Left renal cortex interstitium (tissue), 4 donors: ENCODE measurements around the gene SUSD5. TPM values are rescaled to one million over a fixed set of nuclear protein-coding genes. Genes with fewer than 3 reads are reported as not detected.

Experiments
- DNase-seq, 4 donors: peaks; one replicate each; pipeline ENCODE4 v3.0.0-alpha.2; 2013; ENCODE audit warnings: low read depth in 4 of 4, low spot score in 2 of 4, missing footprints in 1 of 4
- polyA plus RNA-seq, 4 donors: library from polyadenylated mRNA; unstranded; fragments of 120-200 nt; gene quantifications; one replicate each; pipeline ENCODE4 v1.2.1, GENCODE V29; 2013; ENCODE audit not compliant: insufficient read length in 4 of 4

The SUSD5 gene
- 1 to 10 TPM; 4.2 to 6.2 (median 4.6) TPM for polyA plus RNA-seq

DNA sequence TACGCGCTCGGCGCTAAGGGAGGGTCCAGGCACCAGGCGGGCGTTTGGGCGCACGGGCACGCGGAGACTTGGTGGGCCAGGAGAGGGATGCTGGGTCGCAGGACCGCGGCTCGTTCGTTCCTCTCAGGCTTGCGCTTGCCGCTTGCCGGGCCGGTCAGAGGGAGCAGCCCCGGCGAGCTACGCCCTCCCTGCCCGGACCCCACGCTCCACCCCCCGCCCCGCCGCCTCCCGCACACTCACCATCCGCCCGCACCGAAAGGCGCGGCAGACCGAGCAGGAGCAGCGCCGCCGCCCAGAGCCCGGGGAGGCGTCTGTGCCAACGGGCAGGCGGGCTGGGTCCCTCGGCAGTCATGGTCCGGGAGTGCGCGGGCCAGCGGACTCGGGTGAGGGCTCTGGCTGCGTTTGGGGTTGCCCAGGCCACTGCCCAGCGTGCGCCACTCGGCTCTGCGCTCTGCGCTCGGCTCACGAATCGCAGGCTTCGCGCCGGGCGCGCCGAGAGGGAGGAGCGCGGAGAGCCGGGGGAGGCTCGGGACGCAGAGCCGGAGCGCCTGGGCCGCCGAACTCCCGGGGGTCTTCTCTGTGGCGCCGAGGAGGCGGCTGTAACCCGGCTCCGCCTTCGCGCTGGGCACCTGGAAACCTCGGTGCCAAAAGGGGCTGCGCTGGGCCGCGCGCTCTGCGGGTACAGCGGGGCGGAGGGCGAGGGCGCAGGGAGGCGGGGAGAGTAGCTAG lies at the start of gene SUSD5:
SUSD5 (minus strand) TSS at position 365 of the 729 bp plus-strand sequence; CDS start at position 352, 13 bp downstream.
- peak in 3 of 4 donors; percentile 26 to 45 (median 40) for DNase-seq

DNA sequence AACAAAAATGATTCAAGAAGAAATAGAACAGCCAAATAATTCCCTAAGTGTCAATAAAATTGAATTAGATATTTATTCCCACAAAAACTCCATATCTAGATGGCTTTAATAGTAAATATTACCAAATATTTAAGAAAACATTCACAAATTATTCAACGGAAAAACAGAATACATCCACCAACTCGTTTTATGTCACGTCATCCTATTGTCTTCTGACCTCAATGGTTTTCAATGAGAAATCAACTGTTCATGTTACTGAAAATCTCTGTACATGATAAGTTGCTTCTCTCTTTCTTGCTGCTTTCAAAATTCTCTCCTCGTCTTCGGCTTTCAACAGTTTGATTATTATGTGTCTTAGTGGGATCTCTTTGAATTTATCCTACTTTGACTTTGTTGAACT lies 41.5 kb upstream of the SUSD5 start:
- no peak for DNase-seq

DNA sequence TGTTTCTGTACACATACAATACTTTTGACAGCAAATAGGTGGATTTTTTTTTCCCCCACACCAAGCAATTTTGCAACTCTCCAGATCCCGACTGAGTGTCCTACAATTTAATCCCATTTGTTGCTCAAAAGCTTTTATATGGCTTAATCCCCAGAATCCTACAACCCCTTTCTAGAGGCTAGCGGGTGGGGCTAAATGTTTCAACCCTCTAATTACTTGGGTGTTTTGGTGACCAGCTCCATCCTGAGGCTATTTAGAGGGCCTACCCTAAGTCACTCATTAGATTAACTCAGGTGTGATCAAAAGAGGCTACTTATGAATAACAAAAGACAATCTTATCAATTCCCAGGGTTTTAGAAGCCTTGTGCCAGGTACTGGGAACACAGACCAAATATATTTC lies 37.6 kb upstream of the SUSD5 start:
- no peak for DNase-seq

DNA sequence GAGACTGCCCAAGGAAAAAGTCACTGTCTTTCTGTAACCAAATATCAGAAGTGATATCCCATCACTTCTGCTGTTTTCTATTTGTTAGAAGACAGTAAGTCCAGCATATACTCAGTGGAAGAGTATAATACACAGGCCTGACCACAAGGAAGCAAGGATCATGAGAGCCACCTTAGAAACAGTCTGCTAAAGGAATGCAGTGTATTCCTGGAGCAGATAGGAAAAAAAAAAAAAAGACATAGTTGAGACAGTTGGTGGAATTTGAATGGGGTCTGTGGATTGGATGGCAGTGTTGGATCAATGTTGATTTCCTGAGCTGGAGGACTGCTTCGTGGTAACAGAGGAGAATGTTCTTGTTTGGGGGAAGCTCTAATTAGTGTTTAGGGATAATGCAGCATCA lies 32.1 kb upstream of the SUSD5 start:
- DNase-seq, result no peak

DNA sequence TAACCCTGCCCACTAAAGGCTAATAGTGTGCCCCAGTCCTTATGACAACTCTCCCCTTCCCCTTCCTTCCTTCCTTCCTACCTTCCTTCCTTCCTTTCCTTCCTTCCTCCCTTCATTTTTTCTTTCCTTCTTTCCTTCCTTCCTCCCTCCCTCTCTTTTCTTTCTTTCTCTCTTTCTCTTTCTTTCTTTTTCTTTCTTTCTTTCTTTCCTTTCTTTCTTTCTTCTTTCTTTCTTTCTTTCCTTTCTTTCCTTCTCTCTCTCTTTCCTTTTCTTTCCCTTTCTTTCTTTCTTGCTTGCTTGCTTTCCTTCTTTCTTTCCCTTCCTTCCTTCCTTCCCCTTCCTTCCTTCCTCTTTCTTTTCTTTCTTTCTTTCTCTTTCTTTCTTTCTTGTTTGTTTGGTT lies 28.2 kb upstream of the SUSD5 start:
- DNase-seq, result no peak

DNA sequence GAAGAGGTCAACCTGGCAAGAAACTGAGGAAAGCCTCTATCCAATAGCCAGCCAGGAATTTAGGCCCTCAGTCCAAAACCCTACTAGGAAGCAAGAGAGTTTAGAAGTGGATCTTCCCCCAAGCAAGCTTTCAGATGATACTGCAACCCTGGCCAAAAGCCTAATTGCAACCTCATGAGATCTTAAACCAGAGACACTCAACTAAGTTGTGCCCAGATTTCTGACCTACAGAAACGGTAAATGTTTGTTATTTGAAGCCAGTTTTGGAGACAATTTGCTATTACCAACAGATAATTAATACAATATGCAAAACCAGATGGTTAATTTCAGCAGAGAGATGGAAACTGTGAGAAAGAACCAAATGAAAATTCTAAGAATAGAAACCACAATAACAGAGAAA lies 21.7 kb upstream of the SUSD5 start:
- DNase-seq, result no peak

DNA sequence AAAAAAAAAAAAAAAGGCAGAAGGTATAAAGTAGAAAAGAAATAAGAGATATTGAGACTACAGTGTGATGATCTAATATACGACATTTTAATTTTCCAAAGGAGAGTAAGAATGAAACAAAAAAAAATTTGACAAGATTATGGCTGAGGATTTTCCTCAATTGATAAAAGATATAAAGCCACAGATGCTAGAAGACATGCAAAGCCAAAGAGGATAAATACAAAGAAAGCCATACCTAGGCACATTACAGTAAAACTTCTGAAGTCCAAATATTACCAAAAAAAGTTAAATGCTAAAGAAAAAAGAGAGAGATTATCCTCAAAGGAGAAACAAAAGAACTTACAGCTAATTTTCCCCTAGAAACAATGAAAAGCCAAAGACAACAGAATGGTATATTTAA lies 20.3 kb upstream of the SUSD5 start:
- DNase-seq, result no peak

DNA sequence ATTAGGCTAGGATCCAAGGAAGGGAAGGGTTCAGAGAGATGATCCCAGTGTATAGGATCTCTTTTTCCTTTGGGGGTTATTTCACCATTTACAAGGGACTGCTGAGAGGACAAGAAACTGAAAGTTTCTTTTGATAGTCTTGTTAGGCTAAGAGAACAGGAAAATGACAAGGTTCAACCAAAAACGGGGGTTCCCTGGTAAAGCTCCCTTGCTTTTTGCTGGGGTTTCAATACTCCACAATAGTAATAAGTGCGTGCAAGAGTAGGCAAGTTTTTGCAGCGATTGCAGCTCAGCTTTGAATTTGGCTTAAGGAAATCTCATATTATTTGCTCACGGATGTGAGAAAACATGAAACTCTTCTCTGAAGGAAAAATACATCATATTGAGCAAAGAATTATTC lies 18.8 kb upstream of the SUSD5 start:
- DNase-seq, result no peak

DNA sequence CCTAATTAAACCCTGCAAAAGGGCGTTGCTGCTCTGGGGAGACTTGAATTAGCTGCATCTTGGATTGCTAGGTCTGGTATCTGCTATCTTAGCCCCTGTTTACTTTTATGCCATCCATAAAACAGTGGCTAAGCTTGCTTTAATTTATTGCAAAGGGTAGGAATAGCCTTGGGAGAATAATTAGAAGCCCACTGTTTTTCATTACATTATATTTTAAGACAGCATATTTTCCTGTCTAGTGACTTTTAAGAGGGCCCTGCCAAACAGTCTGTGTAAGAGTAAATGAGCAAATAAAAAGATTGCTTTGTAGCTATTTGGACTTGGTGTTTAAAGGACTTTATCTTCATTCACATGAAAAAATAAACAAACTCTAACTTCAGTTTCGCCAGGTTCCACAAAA lies 17.4 kb upstream of the SUSD5 start:
- no peak for DNase-seq

DNA sequence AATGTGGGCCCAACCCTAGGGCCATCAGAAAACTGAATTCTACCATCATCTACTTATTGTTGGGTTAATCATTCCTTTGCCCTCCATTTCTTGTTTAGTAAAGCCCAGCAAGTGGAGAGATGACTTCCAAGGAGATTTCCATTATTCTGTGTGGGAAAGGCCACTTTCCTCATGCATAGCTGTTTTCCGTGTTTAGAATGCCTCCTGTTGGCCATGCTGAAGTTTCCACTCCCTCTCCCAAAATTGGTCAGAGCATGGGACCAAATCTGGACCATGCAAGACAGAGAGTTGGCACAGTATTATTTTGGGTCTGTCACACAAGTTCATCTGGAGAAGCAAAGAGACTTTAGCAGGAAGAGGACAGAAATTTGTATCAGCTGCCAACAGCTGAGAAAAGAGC lies 15.3 kb upstream of the SUSD5 start:
- no peak for DNase-seq

DNA sequence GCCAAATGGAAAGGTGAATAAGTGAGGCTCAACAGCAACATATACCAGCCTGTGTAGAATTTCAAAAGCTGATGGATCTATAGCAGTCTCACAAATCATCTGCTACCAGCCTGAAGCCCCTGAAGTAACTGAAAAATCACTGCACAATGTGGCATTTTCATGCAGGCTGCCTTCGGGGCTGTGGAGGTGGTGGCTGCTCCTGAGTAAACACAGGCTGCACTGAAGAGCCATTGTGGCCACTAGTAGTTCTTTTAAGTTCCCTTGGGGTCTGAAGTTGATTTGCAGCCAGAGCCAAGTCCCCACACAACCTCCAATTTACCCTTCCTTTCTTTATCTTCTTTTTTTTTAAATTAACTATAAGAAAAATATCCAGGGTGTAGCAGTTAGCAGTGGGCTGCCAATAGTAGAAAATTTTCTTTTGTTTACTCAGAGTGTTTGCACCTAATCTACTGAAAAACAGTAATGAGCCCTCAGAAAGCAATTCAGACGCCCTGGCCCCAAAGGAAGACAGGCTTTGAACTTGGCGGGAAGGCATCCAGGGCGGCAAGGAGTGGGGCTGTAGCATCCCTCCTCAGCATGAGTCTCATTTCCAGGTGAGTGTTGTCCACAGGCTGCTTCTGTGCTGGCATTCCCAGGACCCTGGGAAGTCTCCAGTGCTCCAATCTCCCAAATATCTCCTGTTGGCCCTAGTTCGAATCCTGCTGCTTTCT lies 13.3 kb upstream of the SUSD5 start:
- DNase-seq, result no peak

DNA sequence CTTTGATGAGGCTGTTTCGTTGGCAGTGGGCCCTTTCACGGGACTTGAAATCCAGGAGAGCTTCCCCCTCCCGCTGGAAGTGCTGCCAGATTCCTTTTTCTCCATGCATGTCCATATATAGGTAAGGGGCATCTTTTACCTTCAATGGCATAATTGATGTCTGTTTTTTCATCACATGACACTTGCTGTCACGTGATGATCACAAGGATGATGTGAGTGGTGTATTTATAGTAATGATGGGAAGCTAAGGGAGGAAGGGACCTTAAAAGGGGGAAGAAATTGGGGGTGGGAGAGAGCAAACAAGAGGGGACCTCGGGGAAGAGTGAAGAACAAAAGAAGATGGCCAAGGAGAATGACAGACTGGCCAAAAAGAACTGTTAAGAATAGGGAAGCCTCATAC lies 11.3 kb upstream of the SUSD5 start:
- no peak for DNase-seq

DNA sequence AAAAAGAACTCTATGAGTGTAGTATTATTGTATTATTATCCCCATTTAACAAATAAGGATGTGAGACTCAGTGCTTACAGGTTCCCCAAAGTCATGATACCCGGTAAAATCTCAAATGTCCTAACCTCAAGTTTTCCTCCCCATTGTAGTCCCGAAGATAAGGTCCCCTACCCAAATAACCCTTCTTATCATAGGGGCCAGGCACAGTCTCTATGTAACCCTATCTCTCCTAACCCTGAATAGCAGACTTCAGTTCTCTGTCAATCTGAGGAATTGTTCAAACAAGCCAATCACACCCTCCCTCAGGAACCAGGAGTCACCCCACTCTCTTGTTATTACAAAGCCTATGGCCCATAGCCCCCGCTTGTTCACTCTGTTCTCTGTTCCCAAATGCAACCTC lies 10.5 kb upstream of the SUSD5 start:
- no peak for DNase-seq

DNA sequence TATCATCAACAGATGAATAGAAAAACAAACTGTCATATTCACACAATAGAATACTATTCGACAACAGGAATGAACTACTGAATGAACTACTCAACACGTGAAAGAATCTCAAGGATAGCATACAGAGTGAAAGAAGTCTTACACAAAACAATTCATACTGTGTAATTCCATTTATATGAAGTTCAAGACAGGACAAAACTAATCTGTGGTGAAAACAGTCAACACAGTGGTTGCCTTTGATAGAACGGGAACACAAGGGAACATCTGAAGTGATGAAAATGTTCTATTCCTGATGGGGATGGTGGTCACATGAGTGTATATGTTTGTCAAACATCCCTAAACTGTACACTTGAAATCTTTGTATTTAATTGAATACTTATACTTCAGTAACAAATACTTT lies 2.6 kb upstream of the SUSD5 start:
- DNase-seq, result no peak

DNA sequence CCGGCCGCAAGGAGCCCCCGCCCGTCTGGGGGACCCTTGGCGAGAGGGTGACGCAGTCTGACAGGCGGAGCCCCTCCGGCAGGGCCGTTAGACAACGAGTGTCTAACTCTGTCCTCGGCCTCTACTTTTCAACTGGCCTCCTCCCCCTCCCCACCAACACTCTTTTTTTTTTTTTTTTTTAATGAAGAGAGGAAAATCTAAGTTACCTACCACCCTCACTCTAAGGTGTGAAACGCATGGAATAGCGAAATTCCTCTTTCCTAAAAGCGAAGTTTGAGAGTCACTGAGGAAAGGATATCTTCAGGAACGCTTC lies 521 bp upstream of the SUSD5 start:
- DNase-seq, result peak in 1 of 4 donors; percentile 9

DNA sequence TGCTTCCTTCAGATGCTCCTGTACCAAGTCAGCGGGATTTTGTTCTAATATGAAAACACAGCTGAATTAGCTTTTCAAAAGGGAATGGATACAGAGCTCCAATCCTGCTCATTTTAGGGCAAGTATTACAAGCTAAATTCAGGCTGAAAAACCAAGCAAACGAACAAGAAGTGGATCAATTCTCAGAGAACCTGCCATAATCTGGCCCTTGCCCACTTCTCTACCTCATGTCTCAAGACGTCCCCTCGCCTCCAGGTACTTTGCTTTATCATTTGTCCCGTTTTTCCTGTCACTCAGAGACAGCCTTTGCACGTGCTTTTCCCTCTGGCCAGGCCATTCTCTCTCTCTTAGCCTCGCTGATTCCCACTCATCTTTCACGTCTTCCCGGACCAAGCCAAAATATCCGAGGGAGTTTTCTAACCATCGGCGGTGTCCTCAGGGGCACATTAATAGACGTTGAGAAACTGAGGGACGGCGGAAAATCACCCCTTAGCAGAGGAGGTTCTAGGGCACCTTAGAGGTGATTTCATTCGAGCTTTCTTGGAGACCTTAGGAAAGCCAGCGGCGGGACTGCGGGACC lies 654 bp downstream of the SUSD5 start:
- DNase-seq, result peak in 2 of 4 donors; percentile 15 to 28

DNA sequence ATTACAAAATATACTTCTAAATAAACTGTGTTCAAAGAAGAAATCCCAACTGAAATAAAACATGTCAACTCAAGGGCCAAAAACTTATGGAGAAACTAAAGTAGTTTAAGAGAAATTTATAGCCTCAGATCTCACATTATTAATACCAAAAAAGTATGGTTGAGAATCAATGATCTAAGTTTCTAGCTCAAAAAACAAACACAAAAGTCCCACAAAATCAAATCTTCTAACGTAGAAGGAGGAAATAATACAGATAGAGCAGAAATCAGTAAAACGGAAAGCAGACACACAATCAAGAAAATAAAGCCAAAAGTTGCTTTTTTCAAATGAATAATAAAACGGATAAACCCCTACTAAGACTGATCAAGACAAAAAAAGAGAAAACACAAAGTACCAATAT lies 2.9 kb downstream of the SUSD5 start:
- no peak for DNase-seq

DNA sequence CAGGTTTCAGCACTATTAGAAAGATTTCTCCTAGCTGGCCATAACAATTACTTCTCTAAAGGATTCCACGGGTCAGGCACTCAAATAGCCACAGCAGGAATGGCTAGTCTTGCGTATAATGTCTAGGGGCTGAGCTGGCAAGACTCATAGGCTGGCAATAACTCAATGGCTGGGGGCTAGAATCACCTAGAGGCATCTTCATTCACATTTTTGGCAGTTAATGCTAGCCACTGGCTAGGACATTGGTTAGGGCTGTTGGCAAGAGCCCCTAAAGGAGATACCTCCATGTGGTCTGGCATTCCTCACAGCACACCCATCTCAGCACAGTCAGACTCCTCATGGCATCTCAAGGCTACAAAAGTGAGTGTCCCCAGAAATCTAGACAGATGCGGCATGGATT lies 6.2 kb downstream of the SUSD5 start:
- no peak for DNase-seq

DNA sequence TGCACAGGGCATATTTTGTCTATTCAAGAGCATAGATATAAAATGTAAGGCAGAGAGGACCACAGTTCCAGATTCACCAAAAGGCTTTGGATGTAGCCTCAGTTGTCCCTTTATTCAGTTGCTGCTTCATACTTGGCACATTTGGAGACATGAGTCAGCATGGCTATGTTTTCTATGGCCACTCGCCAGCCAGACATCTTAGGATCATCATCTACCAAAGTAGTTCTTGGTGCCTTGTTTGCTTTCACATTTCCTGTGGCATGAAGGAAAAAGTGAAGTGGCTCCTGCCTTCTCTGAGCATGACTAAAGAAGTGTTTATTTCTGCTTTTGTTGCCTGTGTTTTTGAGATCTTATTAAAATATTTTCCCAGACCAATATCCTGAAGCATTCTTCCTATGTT lies 7.2 kb downstream of the SUSD5 start:
- no peak for DNase-seq

DNA sequence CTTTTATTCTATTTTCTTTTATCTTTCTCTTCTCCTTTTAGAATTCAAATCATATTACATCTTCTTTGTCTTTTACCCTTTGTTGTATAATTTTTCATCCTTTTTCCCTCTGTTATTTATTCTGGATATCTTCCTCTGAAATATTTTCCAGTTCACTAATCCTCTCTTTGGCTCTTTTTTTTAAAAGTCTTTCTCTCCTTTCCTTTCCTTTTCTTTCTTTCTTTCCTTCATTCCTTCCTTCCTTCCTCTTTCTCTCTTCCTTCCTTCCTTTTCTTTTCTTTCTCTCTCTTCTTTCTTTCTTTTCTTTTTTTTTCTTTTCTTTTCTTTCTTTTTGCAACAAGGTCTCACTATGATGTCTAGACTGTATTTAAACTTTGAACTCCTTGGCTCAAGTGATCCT lies 9.3 kb downstream of the SUSD5 start:
- no peak for DNase-seq

DNA sequence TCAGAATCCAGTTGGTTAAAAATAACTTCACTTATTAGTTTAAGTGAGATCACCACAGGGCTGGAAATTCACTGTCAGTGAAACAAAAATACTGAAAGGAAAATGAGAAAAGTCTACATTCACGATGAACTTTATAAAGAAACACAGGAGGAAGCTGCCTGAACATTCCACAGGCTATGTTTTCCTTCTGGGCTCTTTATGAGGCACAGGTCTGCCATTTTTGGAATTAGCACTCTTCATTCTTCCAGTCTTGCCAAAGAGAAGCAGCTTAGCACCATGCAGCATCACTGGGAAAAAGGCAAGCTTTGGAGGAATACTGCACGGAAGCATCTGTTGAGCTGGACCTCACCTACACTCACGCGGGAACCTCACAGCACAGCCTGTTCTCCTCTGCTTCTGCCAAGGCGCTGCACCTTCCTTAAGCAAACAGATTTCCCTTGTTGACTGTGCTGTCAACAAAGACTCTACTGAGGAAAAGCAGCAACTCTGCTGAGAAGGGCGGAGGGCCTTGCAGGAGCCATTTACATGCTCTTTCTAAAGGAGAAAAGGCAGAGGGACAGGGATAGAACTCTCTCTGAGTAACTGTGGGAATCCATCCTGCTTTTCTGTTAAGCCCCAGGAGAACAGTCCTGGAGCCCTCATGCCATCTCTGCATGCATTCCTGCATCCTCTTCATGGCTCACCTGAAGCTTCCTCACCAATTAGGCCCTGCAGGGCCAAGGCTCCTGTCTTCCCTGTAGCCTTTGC lies 15.7 kb downstream of the SUSD5 start:
- DNase-seq, result no peak
